Progenitor cell of endocrine pancreas (in vitro differentiated cells): Measurements from ENCODE around the gene ZSCAN1. TPM values are rescaled to one million over a fixed set of nuclear protein-coding genes. Genes with fewer than 3 reads are reported as not detected.

Experiments used
- DNase-seq: peaks from one replicate; pipeline ENCODE4 v3.0.0; 2021; ENCODE audit warnings: low spot score; ENCODE audit not compliant: unreplicated experiment
- H3K27ac Mint-ChIP-seq: 2 replicates; pipeline ENCODE4 v1.8.0; 2021; ENCODE audit warnings: mild to moderate bottlenecking, moderate library complexity, mixed read lengths
- H3K27me3 Mint-ChIP-seq: 2 replicates; pipeline ENCODE4 v1.8.0; 2021; ENCODE audit warnings: mixed read lengths
- H3K36me3 Mint-ChIP-seq: 2 replicates; pipeline ENCODE4 v1.8.0; 2022; ENCODE audit warnings: mixed read lengths; ENCODE audit not compliant: insufficient read depth
- H3K4me1 Mint-ChIP-seq: 2 replicates; pipeline ENCODE4 v1.8.0; 2021; ENCODE audit warnings: low read depth, mixed read lengths
- H3K4me3 Mint-ChIP-seq: 2 replicates; pipeline ENCODE4 v1.8.0; 2021; ENCODE audit warnings: low read depth, mild to moderate bottlenecking, moderate library complexity, mixed read lengths
- H3K9me3 Mint-ChIP-seq: 2 replicates; pipeline ENCODE4 v1.8.0; 2021; ENCODE audit warnings: low read depth, mixed read lengths
- total RNA-seq: library from RNA; stranded (reverse); gene quantifications from 2 replicates; pipeline ENCODE4 v1.2.1, GENCODE V29; 2021
- TF ChIP-seq, protein P1 (sequence below): fragments of 200-600 bp; sonication (generic); IDR thresholded peaks from one replicate; pipeline ENCODE4 v1.5.0; 2021; ENCODE audit warnings: antibody characterized with exemption, mild to moderate bottlenecking; ENCODE audit not compliant: unreplicated experiment

ZSCAN1 gene
- total RNA-seq, 1 donor from 2014 or later, result 4.8 TPM

DNA sequence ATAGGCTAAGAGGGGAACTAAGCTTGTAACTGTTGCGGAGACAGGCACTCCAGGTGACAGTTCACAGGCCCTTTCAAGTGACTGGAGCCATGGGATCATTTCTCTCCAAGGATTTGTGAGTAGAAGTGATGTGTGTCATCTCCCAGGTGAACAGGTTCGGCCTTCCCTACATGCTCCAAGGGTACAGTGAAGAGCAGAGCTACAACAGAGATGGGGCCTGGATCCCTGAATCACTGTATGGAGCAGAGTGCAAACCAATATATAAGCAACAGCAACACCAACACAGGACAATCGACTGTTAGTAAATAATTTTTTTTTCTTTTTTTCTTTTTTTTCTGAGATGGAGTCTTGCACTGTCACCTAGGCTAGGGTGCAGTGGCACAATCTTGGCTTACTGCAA, 49.2 kb downstream of the ZSCAN1 start:
- TF ChIP-seq, protein P1, sequence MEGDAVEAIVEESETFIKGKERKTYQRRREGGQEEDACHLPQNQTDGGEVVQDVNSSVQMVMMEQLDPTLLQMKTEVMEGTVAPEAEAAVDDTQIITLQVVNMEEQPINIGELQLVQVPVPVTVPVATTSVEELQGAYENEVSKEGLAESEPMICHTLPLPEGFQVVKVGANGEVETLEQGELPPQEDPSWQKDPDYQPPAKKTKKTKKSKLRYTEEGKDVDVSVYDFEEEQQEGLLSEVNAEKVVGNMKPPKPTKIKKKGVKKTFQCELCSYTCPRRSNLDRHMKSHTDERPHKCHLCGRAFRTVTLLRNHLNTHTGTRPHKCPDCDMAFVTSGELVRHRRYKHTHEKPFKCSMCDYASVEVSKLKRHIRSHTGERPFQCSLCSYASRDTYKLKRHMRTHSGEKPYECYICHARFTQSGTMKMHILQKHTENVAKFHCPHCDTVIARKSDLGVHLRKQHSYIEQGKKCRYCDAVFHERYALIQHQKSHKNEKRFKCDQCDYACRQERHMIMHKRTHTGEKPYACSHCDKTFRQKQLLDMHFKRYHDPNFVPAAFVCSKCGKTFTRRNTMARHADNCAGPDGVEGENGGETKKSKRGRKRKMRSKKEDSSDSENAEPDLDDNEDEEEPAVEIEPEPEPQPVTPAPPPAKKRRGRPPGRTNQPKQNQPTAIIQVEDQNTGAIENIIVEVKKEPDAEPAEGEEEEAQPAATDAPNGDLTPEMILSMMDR, result no peak
- Mint-ChIP-seq H3K27me3 (no peaks in the 10 kb centered on the region), H3K4me1 (no peaks in the 10 kb centered on the region), H3K9me3 (peaks cover 21% of the 10 kb centered on the region), H3K36me3 (peaks cover 40% of the 10 kb centered on the region), H3K27ac (no peak overlapping the region), H3K4me3 (no peak overlapping the region)
- DNase-seq, result no peak

DNA sequence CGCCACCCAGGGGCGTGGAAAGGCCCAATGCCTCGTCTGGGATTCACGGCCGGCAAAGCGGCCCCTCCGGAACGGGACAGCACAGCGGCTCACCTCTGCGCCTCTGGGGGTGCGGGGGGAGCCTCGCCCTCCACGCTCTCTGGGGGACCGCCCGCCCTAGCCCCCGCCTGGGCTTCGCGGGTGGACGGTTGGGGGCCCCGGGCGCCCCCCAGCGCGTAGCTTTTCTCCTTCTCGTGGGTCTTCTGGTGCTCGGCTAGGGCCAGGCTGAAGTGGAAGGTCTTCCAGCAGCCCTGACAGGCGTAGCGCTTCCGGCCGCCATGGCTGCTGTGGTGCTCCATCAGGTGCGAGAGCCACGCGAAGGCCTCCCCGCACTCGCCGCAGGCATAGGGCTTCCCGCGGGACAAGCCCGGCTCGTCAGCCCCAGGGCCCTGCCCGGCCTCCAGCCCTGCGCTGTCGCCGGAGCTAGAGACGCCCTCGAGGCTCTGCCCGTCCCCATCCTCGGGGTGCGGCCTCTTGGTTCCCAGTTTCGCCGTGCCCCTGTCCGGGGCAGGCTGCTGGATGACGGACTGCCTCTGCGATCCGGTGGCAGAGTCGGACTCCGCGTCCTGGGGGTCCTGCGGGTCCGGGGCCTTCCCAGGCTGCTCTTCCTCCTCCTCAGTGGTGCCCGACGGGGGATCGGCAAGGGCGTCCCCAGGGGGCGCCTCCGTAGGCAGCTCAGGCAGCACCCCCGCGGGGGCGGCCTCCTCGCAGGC, 50.9 kb downstream of the ZSCAN1 start:
- Mint-ChIP-seq H3K4me3 (no peak overlapping the region), H3K36me3 (peaks cover 46% of the 10 kb centered on the region), H3K9me3 (peaks cover 21% of the 10 kb centered on the region), H3K4me1 (no peaks in the 10 kb centered on the region), H3K27ac (no peak overlapping the region), H3K27me3 (no peaks in the 10 kb centered on the region)
- TF ChIP-seq, protein P1, result no peak
- no peak for DNase-seq

GRCh38 chr19:58085348-58085875, 51.6 kb downstream of the ZSCAN1 start:
- no peak for DNase-seq
- Mint-ChIP-seq H3K27ac (no peak overlapping the region), H3K27me3 (no peaks in the 10 kb centered on the region), H3K36me3 (peaks cover 48% of the 10 kb centered on the region), H3K4me3 (no peak overlapping the region), H3K9me3 (peaks cover 16% of the 10 kb centered on the region), H3K4me1 (no peaks in the 10 kb centered on the region)
- TF ChIP-seq, protein P1, result no peak

DNA sequence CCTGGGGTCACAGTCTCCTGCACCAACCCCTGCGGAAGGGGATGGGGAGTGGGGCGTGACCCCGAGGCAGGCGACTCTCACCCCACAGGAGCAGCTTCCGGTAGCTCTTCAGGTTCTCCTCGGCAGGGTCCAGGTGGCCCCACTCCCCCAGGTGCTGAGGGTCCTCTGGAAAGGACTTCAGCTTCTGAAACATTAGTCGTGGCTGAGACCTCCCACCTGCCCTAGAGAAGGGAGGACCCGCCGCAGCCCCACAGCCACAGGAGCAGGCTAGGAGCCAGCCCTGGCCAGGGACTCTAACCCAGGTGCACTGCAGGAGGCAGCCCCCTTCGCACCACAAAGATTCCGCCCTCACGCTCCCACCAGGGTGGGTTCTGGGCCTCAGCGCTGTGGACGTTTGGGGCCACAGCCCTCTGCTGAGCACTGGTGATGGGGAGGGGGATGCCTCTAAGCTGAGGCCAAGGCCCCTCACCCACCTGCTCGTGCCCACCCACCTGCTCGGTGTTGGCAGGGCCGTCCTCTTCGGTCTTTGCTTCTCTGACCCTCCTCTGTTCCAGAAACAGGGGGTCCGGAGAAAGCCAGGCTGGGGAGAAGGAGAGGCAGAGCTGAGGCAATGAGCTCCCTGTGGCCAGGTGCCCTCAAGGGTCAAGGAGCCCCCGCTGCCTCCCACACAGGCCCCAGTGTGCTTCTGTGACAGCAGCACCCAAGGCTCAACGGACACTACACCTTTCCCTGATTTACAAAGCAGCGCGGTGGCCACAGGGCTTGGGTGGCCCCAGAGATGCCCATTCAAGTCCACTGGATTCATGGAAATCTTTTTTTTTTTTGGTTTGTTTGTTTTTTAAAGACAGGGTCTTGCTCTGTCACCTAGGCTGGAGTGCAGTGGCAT, 53.2 kb downstream of the ZSCAN1 start:
- Mint-ChIP-seq H3K4me3 (no peak overlapping the region), H3K27me3 (no peaks in the 10 kb centered on the region), H3K27ac (no peak overlapping the region), H3K9me3 (peaks cover 8% of the 10 kb centered on the region), H3K4me1 (no peaks in the 10 kb centered on the region), H3K36me3 (peaks cover 48% of the 10 kb centered on the region)
- DNase-seq, result no peak
- TF ChIP-seq, protein P1, result no peak

- Mint-ChIP-seq H3K4me3 (no peak overlapping the region), H3K36me3 (peaks cover 43% of the 10 kb centered on the region), H3K9me3 (peaks cover 6% of the 10 kb centered on the region), H3K27me3 (no peaks in the 10 kb centered on the region), H3K4me1 (no peaks in the 10 kb centered on the region), H3K27ac (no peak overlapping the region)
- TF ChIP-seq, protein P1, result no peak
- no peak for DNase-seq
Observed at GRCh38 chr19:58088521-58089052, 54.8 kb downstream of the ZSCAN1 start.
